ENCODE results near the gene LIPA. TPM values are rescaled to one million over a fixed set of nuclear protein-coding genes. Genes with fewer than 3 reads are reported as not detected.

Gene LIPA
- total and polyA plus RNA-seq, 7 donors, result 23.1 to 240 (median 35.3) TPM

GRCh38 chr10:89266721-89267453 lies 15.3 kb upstream of the LIPA start:
- intact Hi-C loops (cut with DNase I), result no loop called here
- WGBS, 2 donors, result 19 to 42% methylated on average over 1 of the region's 1 CpG
- no peaks in the 10 kb centered on the region for H3K36me3 ChIP-seq

GRCh38 chr10:89263531-89263930 lies 12.0 kb upstream of the LIPA start:
- Histone ChIP-seq H3K9me3 (no peaks in the 10 kb centered on the region), H3K4me1 (peaks cover 0 to 38% (median 26%) of the 10 kb centered on the region in 4 donors), H3K27me3 (no peaks in the 10 kb centered on the region), H3K36me3 (no peaks in the 10 kb centered on the region), H3K27ac (no peak overlapping the region), H3K4me3 (no peak overlapping the region)
- intact Hi-C loops (cut with DNase I), result no loop called here
- no peak for DNase-seq
- WGBS, 2 donors, result 86 to 91% methylated on average over 1 of the region's 1 CpG
- TF ChIP-seq CTCF (IDR thresholded peaks at IDR 0.05) (no peak), POLR2A (IDR thresholded peaks at IDR 0.05) (no peak), EP300 (IDR thresholded peaks at IDR 0.05) (no peak), POLR2AphosphoS5 (IDR thresholded peaks at IDR 0.05) (no peak)

More at GRCh38 chr10:89266721-89267453, 15.3 kb upstream of the LIPA start:
- no peak for DNase-seq
- H3K27me3 ChIP-seq, result no peaks in the 10 kb centered on the region
- peak overlapping the region in 2 of 4 donors; percentile 52 to 53 for H3K27ac ChIP-seq
- TF ChIP-seq CTCF (IDR thresholded peaks at IDR 0.05) (no peak), POLR2A (IDR thresholded peaks at IDR 0.05) (no peak), EP300 (IDR thresholded peaks at IDR 0.05) (no peak), POLR2AphosphoS5 (IDR thresholded peaks at IDR 0.05) (no peak)
- no peak overlapping the region for H3K4me3 ChIP-seq
- peaks cover 0 to 23% (median 18%) of the 10 kb centered on the region in 4 donors for H3K4me1 ChIP-seq
- H3K9me3 ChIP-seq, result no peaks in the 10 kb centered on the region

- TF ChIP-seq EP300 (IDR thresholded peaks at IDR 0.05) (no peak), POLR2A (IDR thresholded peaks at IDR 0.05) (no peak), POLR2AphosphoS5 (IDR thresholded peaks at IDR 0.05) (no peak), CTCF (IDR thresholded peaks at IDR 0.05) (no peak)
- Histone ChIP-seq H3K4me3 (no peak overlapping the region), H3K27me3 (no peaks in the 10 kb centered on the region), H3K27ac (peak overlapping the region in 1 of 4 donors; percentile 33), H3K4me1 (peaks cover 0 to 38% (median 26%) of the 10 kb centered on the region in 4 donors), H3K36me3 (no peaks in the 10 kb centered on the region), H3K9me3 (no peaks in the 10 kb centered on the region)
- no peak for DNase-seq
- 91 to 92% methylated on average over 1 of the region's 1 CpG for WGBS, 2 donors
- intact Hi-C loops (cut with DNase I), result no loop called here
These were observed 11.5 kb upstream of the LIPA start for GRCh38 chr10:89263091-89263490.

- TF ChIP-seq POLR2A (IDR thresholded peaks at IDR 0.05) (no peak), POLR2AphosphoS5 (IDR thresholded peaks at IDR 0.05) (no peak), CTCF (IDR thresholded peaks at IDR 0.05) (no peak), EP300 (IDR thresholded peaks at IDR 0.05) (no peak)
- Histone ChIP-seq H3K27me3 (no peaks in the 10 kb centered on the region), H3K4me1 (peaks cover 0 to 38% (median 26%) of the 10 kb centered on the region in 4 donors), H3K4me3 (no peak overlapping the region), H3K9me3 (no peaks in the 10 kb centered on the region), H3K36me3 (no peaks in the 10 kb centered on the region), H3K27ac (peak overlapping the region in 1 of 4 donors; percentile 33)
- WGBS, 2 donors, result 85 to 88% methylated on average over 5 of the region's 5 CpGs
- intact Hi-C loops (cut with DNase I), result no loop called here
- DNase-seq, result no peak
These were observed 10.8 kb upstream of the LIPA start for GRCh38 chr10:89262086-89263051.
